ENCODE data around the gene CLDND1. TPM values are rescaled to one million over a fixed set of nuclear protein-coding genes. Genes with fewer than 3 reads are reported as not detected.
"Not testable (repeated sequence)": the region's sequence is repeated elsewhere in the genome, so short reads cannot be mapped to it uniquely, and the experiment has no call there.

The CLDND1 gene
- 10 to 100 TPM; 23.0 to 62.4 (median 60.4) TPM for polyA plus RNA-seq

DNA sequence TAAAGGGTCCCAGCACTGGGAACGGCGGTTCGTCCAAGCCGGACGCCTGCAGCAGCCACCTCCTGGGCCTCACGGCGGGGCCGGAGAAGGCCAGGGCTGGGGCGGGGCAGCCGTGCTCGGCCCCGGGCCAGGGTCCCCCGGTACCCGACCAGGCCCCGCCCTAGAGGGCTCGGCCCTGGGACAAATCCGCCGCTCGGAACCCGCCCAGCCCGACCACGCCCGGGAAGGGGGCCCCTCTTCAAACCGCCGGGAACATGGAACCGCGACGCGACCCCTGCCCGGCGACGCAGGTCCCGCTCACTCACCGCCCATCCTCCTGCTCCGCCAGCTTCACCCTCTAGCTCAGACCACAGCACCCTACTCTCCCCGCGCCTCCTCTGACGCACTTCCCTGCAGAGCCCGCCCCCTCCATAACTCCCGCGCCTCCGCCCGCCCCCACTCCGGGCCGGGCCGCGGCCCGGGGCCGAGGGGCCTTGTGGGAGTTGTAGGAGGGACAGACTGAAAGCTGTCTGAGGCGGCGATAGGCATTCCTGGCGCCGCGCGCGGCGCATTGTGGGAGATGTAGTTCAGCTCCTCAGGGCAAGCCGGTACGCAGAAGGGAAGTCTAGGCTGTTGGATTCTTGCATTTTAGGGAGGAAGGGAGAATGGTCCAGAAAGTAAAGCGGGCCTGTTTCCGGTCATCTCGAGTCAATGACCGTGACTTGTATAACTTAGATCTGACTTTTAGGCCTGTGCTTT, at the start of gene CLDND1:
CLDND1 (minus strand) TSS at position 359 of the 738 bp plus-strand sequence. CDS start 1,478 bp downstream, outside the sequence.
- peak within 1 kb of the TSS; percentile 55 for H3K27ac ChIP-seq (ENCODE audit: low read depth, low read length)
- WGBS, 3 donors: 0 to 1% (median 1%) methylated on average over 45 to 63 of the region's 63 CpGs

DNA sequence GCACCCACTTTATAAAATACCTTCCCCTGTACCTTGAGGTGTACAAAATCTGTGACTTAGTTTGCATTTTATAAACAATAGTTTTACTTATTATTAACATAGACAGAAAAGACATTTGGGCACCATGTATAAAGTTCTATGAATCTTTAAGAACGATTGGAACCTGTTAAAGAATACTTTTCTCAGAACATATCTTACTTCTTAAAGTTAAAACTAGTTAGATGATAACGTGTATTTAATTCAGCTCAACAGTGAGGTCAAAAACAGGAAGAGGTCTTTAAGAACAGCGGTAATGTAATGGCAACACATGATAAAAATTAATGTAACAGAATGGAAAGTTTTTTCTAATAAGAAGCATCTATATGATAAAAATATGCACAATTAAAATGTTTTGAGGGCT, 45.7 kb upstream of the CLDND1 start:
- no peak overlapping the region for H3K27ac ChIP-seq (ENCODE audit: low read depth, low read length)
- 68 to 78% (median 68%) methylated on average over 3 of the region's 3 CpGs for WGBS, 3 donors

DNA sequence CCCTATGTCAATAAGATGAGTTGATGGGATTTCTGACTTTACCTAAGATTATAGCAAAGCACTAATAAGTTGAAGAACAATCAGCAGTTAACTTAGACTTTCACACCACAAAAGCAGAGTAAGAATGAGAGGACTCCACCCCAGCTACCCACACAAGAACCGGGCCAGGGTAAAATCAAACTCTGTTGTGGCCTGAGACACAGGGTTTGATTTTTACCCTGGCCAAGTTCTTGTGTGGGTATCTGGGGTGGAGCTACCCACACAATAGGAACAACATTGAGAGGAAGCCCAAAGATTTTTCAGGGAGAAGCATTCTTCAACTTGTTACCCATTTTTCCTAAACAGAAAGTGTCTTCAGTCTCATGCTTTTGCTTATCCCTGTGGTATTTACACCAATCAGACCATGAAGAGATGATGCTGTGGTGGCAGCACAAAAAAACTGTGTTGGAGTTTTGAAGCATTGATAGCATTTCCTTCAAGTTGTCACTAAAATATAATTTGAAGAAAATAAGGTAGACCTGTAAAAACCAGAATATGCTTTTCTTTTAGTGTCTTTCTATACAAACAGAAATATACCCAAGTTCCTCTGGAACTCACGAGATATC, 45.1 kb upstream of the CLDND1 start:
- no peak overlapping the region for H3K27ac ChIP-seq (ENCODE audit: low read depth, low read length)
- 58 to 80% (median 77%) methylated on average over 2 of the region's 2 CpGs for WGBS, 3 donors

DNA sequence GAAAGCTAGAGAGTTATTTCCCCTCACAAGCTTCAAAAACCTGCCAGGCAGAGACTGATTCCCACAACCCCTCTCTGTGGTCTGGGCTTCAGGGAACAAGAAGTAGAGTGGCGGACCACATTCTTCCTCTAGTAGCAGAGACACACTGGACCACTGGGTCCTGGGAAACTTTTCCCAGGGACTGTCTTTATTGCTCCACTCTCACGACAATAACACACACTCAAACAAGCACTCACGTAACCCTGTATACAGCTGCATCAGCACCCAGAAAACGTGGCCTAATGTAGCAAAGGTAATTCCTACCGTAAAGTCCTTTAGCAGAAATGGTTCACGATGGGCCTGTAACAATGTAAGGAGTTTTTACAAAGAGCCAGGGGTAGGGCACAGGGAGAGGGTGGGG, 43.1 kb upstream of the CLDND1 start:
- WGBS, 3 donors: 78 to 82% (median 78%) methylated on average over 6 of the region's 6 CpGs
- H3K27ac ChIP-seq (ENCODE audit: low read depth, low read length): no peak overlapping the region

DNA sequence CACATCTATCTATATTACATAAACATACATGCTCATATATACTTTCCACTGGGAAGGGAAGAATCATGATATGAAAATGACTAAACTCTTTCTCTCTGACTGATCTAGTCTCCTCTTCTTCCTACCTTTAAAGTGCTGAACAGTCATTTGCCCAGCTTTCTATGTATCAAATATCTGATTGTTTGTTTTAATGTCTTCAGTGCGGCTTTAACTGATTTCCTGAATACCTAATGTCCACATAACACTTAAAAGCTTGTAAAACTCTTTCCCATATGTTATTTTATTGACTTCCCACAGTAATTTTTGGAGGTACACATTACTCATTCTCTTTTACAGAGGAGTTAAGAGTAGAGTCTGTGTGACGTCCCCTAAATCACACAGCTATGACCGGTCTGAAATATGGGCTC, 42.5 kb upstream of the CLDND1 start:
- no peak overlapping the region for H3K27ac ChIP-seq (ENCODE audit: low read depth, low read length)
- 39 to 64% (median 51%) methylated on average over 3 of the region's 3 CpGs for WGBS, 3 donors

DNA sequence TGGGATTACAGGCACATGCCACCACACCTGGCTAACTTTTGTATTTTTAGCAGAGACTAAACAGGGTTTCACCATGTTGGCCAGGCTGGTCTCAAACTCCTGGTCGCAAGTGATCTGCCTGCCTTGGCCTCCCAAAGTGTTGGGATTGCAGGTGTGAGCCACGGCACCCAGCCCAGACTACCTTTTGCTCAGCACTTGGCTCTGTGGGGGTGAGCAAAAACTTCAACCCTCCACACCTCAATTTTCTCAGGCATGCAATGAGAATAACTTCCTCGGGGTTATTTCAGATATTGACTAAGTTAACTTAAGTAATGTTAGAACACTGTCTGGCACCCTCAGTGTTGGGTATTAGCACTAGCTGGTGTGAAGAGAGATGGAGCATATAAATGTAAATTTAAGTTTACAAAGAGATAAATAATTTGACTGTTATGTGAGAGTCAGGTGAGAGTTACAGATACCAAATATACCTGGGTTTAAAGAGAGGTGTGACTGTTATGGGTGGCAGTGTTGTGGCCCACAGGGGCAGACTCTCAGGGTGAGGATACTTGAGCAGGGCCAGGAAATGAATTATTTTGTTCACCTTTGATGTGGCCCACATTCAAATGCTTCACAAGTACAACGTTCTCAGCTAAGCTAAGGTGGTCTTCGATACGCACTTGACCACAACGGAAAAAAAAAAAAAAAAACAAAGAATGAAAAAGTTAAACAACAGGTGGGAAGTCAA, 41.7 kb upstream of the CLDND1 start:
- WGBS, 3 donors: 62 to 85% (median 75%) methylated on average over 7 of the region's 7 CpGs

DNA sequence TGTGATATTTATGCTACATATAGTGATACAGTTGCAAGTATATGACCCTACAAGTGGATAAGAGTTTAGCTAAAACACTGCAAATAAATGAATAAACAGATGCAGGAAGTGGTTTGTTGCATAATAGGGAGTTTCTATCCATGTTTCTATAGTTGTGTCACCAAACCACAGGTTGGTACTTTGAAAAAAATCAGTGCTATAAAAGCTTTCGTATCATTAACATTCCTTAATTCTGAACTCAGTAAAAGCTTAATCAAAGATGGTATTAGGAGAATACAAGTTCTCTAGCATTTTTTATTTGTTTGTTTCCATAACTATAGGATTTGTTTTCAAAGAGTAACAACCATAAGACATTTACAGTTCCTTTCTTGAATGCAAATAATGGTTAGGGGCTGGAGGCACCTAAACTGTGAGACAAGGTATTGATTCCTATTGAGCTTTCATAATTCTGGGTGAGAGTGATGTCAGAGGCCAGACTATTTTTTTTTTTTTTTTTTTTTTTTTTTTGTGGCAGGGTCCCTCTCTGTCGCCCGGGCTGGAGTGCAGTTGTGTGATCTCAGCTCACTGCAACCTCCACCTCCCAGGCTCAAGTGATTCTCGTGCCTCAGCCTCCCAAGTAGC, 41.1 kb upstream of the CLDND1 start:
- WGBS, 3 donors: 70 to 76% (median 76%) methylated on average over 4 of the region's 4 CpGs
- no peak overlapping the region for H3K27ac ChIP-seq (ENCODE audit: low read depth, low read length)

More for the DNA sequence above, 41.7 kb upstream of the CLDND1 start:
- no peak overlapping the region for H3K27ac ChIP-seq (ENCODE audit: low read depth, low read length)

DNA sequence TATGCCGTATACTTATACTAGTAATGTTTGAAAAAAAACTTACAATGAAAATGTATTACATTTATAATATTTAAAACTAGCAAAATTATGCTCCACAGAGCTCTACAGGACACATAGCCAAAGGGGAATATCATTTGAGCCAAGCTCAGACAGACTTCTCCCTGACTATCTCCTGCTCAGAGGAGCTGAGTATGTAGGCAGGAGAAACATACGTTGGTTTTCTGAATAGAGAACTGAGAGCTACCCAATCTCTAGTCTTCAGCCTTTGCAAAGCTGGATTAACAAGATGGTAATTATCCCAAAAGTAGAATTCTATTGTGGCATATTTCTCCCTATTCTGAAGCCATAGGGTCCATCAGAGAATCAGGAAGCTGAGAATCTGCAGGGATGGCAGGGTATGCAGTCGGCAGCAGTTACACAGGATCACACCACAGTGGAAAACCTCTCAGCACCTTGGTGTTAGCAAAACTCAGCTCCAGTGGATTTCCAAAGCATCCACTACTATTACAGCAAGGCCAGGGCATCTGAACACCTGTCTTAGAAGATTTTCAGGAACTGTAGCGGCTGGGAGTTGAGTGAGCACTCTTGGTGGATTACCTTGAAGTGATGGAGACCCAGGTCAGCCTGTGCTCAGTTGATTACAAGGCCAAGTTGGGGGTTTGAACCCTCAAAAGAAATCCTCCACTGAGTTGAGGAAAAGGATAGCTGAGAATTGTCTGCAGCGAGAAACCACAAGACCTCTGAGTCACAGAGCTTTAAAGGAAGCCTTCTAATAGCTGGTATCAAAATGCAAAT, 39.2 kb upstream of the CLDND1 start:
- 76 to 84% (median 79%) methylated on average over 5 of the region's 5 CpGs for WGBS, 3 donors
- no peak overlapping the region for H3K27ac ChIP-seq (ENCODE audit: low read depth, low read length)

DNA sequence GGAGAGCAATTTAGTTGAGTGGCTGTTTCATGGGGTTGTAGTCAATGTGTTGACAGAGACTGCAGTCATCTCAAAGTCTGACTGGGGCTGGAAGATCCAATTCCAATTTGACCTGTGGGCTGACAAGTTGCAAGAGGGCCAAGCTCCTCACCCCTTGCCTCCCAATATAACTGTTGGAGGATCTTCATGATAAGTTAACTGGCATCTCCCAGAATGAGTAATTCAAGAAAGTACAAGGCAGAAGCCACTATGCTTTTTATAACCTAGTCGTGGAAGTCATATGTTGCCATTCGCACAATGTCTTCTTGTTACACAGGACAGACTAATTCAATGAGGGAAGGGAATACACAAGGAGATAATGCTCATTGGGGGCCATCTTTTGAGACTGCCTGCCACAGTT, 38.2 kb upstream of the CLDND1 start:
- WGBS, 3 donors: 90 to 95% (median 94%) methylated on average over 2 of the region's 2 CpGs
- no peak overlapping the region for H3K27ac ChIP-seq (ENCODE audit: low read depth, low read length)

DNA sequence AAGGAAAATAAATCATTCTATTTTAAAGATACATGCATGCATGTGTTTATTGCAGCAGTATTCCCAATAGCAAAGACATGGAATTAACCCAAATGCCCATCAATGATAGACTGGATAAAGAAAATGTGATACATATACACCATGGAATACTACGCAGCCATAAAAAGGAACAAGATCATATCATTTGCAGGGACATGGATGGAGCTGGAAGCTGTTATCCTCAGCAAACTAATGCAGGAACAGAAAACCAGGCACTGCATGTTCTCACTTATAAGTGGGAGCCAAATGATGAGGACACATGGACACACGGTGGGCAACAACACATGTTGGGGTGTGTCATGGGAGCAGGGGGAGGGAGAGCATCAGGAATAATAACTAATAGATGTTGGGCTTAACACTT, 37.1 kb upstream of the CLDND1 start:
- H3K27ac ChIP-seq (ENCODE audit: low read depth, low read length): not testable (repeated sequence)
- 96 to 100% (median 100%) methylated on average over 2 of the region's 2 CpGs for WGBS, 3 donors

DNA sequence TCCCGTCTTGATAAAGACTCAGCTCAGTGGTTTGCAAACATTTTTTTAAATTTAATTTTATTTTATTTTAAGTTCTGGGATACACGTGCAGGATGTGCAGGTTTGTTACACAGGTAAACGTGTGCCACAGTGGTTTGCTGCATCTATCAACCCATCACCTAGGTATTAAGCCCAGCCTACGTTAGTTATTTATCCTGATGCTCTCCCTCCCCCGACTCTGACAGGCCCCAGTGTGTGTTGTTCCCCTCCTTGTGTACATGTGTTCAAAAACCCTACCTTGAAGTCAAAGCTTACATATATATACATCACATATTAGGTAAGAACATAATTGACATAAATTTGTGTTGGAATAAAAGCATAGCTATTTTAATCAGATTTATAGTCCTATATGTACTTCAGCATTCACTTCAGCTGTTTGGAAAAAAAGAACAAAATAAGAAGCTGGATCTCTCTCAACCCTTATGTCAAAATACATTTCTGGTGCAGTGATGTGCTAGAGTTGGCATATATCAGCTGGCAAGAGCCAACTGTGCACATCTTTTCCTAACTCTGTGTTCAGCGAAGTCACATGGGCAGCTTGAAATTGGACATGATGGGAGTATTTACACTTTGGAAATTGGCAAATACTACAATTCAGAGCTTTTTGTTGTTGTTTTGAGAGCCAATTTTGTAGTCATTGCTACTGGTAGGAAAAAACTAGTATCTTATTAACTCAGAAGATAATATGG, 35.6 kb upstream of the CLDND1 start:
- WGBS, 3 donors: 63 to 78% (median 73%) methylated on average over 6 of the region's 6 CpGs
- H3K27ac ChIP-seq (ENCODE audit: low read depth, low read length): no peak overlapping the region

DNA sequence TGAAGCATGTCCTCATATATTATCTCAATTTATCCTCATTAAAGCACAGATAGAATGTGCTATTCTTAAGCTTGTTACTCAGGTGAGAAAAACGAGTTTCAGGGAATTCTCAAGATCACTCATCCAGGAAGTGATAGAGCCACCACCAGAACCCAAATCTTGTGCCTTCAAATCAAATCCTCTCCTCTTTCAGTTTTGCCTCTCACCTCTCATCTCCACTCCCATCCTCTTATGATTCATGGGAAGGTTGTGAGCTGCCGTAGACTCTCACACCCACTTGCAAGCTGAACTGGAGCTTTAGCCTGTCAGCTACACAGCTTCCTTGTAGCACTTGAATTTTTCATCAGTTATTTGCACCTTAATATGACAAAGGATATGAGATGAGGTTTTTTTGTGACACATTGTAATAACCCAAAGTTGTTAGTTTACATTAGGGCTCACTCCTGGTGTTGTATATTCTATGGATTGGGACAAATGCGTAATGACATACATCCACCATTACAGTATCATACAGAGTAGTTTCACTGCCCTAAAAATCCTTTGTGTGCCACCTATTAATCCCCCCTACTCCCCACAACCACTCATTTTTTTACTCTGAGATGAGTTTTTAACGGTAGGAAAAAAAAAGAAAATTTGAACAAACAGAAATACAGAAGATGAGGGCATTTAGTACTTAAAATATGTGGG, 34.8 kb upstream of the CLDND1 start:
- 65 to 72% (median 68%) methylated on average over 4 of the region's 4 CpGs for WGBS, 3 donors
- H3K27ac ChIP-seq (ENCODE audit: low read depth, low read length): no peak overlapping the region

DNA sequence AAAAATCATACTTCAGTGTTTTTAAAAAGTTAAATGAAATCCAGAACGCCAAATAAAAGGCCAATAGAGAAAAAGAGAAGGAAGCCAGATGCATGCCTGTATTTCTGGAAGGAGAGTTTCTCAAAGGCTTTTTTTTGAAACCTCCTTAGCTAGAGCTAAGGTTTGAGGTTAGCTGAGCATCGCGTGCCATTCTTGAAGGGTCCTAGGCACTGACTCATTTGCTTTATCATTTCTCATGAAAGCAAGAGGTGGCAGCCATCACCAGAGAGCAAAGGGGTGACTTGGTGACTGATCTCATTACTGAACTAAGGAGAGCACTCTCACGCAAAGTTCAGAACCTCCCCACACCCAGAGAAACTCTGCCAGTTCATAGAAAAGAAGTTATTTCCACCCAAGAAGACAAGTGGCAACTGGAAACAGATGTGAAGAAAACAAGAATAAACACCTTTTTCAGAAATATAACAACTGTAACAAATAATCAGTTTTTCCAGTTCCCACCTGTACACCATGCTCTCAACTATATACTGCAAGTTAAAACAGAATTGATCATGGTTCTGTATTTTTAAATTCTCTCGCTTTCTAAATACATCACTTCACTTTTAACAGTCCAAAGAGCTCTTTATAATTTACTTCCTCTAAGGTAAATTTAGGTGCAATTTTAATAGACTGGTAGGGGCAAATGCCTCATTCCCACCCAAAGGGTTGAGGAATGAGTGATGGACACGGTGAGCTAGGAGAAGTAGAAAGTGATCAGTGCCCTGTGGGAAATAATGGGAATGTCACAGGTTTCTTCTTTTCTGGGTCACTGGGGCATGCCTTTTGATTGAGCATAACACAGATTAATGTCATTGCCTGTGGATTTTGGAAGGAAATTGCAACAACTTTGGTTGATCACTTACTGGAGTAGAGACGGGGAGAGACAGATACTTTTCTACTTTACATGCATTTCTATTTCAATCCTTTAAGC, 33.7 kb upstream of the CLDND1 start:
- no peak overlapping the region for H3K27ac ChIP-seq (ENCODE audit: low read depth, low read length)
- WGBS, 3 donors: 61 to 79% (median 66%) methylated on average over 7 of the region's 7 CpGs

DNA sequence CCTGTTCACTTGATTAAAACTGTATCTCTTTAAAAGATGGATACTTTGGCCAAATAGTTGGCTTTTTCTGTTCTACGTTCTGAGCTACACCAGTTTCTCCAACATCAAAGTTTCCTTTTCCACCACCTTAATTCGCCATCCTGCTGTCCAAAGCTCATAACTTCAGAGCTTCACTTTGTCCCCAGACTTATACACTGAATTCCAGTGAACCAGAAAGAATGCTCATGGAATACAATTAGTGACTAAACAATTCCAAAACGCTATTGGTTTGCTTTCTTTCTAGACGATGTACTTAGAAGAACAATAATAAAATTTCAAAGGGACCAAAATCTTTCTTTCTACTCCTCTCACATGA, 32.3 kb upstream of the CLDND1 start:
- H3K27ac ChIP-seq (ENCODE audit: low read depth, low read length): no peak overlapping the region
- whole genome bisulfite sequencing, 3 donors: 62 to 79% (median 78%) methylated on average over 4 of the region's 4 CpGs

DNA sequence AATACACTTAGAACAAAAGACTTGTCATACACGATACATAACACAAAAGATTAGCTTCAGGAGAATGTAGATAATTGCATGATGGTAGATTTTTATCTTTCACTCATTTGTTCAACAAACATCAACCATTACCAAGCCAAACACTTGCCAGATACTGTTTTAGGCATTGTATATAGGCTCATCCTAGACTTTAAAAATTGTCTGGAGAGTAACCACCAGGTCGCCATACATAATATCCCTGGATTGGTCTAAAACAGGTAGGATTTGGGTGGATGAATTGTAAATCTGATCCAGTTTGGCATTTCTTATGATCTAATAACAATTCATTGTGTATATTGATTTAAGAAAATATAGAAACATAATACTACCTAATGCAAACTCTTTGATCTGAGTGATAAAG, 31.9 kb upstream of the CLDND1 start:
- no peak overlapping the region for H3K27ac ChIP-seq (ENCODE audit: low read depth, low read length)
- WGBS, 3 donors: 84 to 89% (median 86%) methylated on average over 2 of the region's 2 CpGs

DNA sequence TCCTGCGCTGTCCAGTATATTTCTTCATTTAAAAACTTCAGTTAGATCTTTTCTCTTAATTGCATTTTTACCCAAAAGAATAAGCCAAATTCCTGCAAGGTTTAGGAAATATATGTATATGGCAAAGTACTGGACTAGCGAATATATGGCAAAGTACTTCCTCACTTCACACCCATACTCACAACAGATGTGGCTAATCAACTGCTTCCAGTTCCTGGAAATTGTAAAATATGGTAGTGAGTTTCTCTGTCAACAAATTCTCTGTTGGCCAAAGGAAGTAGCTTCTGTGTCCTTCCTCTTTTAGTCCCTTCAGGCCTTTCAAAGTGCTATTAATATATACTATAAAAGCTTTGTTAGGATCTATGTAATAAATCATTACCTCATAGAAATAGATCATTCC, 31.1 kb upstream of the CLDND1 start:
- H3K27ac ChIP-seq (ENCODE audit: low read depth, low read length): no peak overlapping the region
- 62 to 81% (median 68%) methylated on average over 2 of the region's 2 CpGs for WGBS, 3 donors
